Stomach (tissue), 4 donors: ENCODE results near the gene GPS1.

ENCODE experiments used
- POLR2A ChIP-seq, 4 donors: fragments of 450-650 bp; IDR thresholded peaks; one replicate each; pipeline ENCODE4 v1.6.1; 2016; ENCODE audit warnings: antibody characterized with exemption in 4 of 4, control low read depth in 2 of 4, mild to moderate bottlenecking in 1 of 4, moderate library complexity in 1 of 4
- TF ChIP-seq, protein P1 (sequence below), 7 experiments: fragments of 450-650 bp in 4 of 7; fragments of 200-600 bp in 3 of 7; sonication (generic) in 3 of 7; IDR thresholded peaks; one replicate each; pipeline ENCODE4 v1.5.1; 2016 to 2019; ENCODE audit warnings: antibody characterized with exemption in 7 of 7, control low read depth in 2 of 7, mild to moderate bottlenecking in 1 of 7

DNA sequence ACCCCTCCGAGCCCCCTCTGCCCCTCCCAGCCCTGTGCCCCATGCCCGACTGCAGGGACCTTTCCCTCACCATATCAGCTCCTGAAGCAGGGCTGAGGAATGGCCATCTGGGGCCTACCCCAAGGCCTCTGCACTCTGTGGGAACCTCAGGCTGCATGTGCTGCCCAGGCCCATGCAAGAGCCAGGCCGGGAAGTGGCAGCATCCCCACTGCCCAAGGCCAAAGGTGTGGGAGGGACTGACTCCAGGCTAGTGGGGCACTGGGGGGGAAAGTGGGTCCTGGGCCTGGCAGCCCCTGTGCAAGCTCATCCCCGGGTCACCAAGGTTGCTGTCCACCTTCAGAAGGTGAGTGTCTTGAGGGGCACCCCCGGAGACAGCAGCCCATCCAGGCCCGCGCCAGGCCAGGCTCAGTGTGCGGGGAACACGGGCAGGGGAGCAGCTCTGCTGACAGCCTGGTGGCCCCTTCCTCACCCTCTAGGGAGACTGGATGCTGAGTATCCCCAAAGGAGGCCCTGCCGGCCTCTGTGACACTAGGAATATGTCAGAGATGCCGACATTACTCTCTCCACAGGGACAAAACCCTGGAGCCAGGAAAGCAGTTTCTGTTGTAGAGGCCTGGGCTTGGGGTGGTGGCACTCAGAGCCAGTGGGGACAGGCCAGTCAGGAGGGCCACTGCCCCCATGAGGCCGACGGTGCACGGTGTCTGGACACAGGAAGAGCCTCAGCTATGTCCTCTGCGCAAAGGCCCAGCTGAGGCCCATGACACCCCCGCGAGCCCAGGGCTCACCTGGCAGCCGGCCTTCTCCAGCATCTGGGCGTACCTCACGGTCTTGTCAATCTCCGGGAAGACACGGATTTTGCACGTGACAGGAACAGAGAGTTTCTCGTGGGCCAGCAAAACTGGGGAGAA, 10.6 kb downstream of the GPS1 start:
- TF ChIP-seq, protein P1, sequence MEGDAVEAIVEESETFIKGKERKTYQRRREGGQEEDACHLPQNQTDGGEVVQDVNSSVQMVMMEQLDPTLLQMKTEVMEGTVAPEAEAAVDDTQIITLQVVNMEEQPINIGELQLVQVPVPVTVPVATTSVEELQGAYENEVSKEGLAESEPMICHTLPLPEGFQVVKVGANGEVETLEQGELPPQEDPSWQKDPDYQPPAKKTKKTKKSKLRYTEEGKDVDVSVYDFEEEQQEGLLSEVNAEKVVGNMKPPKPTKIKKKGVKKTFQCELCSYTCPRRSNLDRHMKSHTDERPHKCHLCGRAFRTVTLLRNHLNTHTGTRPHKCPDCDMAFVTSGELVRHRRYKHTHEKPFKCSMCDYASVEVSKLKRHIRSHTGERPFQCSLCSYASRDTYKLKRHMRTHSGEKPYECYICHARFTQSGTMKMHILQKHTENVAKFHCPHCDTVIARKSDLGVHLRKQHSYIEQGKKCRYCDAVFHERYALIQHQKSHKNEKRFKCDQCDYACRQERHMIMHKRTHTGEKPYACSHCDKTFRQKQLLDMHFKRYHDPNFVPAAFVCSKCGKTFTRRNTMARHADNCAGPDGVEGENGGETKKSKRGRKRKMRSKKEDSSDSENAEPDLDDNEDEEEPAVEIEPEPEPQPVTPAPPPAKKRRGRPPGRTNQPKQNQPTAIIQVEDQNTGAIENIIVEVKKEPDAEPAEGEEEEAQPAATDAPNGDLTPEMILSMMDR (IDR thresholded peaks at IDR 0.05), result no peak
- TF ChIP-seq POLR2A (IDR thresholded peaks at IDR 0.05), result no peak
